GM12864 (cell line): ENCODE measurements around the gene MYO7B.

Source experiments
- DNase-seq: peaks from one replicate; pipeline ENCODE4 v3.0.0-alpha.2; 2011; ENCODE audit warnings: low read depth
- H3K4me3 ChIP-seq: 2 replicates; pipeline ENCODE4 v1.5.1; 2011; ENCODE audit warnings: mild to moderate bottlenecking, low read depth, low read length, control low read depth
- TF ChIP-seq, protein P1 (sequence below): IDR thresholded peaks from 2 replicates; pipeline ENCODE4 v1.5.1; 2011; ENCODE audit warnings: low read depth, mild to moderate bottlenecking, moderate library complexity, low read length, control low read depth, inconsistent platforms; ENCODE audit errors: missing control alignments

Gene MYO7B

DNA sequence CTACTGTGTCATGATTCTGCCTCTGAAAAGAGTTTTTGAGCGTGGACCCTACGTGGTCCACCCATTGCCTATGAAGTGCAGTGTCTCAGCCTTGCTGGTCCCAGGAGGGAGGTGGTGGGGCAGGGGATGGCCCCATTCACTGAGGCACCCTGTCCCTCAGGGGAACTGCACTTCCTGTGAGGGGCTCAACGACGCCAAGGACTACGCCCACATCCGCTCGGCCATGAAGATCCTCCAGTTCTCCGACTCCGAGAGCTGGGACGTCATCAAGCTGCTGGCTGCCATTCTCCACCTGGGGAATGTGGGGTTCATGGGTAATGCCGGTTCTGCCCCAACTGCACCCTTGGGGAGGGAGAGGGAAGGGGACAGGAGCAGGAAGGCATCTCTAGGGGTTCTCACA lies 42.5 kb downstream of the MYO7B start:
- no peak for DNase-seq
- no peak overlapping the region for H3K4me3 ChIP-seq
- TF ChIP-seq, protein P1, sequence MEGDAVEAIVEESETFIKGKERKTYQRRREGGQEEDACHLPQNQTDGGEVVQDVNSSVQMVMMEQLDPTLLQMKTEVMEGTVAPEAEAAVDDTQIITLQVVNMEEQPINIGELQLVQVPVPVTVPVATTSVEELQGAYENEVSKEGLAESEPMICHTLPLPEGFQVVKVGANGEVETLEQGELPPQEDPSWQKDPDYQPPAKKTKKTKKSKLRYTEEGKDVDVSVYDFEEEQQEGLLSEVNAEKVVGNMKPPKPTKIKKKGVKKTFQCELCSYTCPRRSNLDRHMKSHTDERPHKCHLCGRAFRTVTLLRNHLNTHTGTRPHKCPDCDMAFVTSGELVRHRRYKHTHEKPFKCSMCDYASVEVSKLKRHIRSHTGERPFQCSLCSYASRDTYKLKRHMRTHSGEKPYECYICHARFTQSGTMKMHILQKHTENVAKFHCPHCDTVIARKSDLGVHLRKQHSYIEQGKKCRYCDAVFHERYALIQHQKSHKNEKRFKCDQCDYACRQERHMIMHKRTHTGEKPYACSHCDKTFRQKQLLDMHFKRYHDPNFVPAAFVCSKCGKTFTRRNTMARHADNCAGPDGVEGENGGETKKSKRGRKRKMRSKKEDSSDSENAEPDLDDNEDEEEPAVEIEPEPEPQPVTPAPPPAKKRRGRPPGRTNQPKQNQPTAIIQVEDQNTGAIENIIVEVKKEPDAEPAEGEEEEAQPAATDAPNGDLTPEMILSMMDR, result no peak

DNA sequence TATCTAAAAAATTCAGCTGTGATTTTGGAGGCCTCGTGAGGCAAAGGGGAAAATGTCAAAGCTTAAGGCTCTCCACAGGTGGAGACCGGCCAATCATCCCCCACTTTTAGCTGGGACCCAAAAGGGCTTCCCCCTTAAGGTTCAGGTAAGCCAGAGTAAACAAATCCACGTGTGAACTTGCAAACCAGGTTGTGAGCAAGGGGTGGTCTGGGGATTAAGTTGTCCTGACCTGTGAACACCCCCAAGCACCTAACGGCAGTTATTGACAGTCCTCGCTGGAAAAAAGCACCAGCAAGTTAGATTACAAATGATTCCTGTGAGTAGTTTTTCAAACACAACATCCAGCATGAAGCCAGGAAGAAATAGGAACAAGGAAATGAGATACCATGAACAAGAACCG lies 42.9 kb downstream of the MYO7B start:
- no peak for DNase-seq

DNA sequence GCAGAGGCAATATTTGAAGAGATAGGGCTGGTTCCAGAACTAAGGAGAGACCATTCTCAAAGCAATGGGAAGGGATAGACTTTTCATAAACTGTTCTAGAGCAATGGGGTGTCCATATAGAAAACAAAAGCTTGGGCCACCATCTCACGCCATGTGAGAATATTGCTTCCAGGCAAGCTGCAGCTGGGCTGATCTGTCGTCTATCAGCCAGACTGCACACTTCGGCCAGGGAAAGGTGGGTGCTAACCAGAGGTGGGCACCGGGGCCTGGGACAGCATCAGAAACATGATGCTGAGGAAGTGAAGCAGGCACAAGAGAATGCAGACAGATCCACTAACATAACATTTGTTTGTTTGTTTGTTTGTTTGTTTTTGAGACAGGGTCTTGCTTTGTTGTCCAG lies 43.7 kb downstream of the MYO7B start:
- H3K4me3 ChIP-seq, result no peak overlapping the region
- TF ChIP-seq, protein P1, result no peak

More for the DNA sequence above, 42.9 kb downstream of the MYO7B start:
- TF ChIP-seq, protein P1, result no peak
- H3K4me3 ChIP-seq, result no peak overlapping the region

DNA sequence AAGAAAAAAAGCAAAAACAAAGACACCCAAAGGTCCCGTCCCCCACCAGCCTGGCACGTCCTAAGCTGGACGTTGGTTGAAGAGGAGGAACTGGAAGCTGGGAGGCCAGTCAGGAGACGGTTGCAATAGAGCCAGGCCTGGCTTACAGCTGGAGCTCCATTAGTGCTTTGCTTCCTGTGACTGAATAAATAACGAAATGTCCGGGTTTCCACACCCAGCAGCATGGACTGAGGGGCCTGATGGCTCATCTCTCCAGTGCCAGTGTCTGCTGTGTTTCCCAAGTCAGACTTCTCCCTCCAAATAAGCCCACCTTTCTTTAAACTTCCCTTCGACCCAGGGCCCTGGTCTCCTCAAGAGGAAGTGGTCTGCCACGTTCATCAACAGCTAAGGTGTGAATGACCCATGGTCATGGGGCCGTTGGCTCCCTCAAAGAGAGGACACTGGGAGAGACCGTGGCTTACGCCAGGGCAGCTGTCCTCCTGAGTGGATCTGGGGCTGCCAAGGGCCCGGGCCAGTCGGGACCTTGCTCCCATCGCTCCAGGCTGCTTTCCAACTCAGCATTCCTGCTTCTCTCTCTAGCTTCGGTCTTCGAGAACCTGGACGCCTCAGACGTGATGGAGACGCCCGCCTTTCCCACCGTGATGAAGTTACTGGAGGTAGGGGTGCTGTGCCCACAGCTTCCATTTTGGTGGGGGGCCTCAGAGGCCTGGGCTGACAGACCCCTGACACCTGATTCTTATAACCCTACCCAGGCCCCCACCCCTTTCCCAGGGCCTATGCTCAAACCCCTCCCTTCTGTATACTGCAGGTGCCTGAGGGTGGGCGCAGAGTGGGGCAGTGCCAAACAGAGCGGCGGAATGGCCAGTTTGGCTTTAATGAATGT lies 44.9 kb downstream of the MYO7B start:
- no peak overlapping the region for H3K4me3 ChIP-seq
- DNase-seq, result no peak
- TF ChIP-seq, protein P1, result no peak

More for the DNA sequence above, 43.7 kb downstream of the MYO7B start:
- DNase-seq, result no peak

DNA sequence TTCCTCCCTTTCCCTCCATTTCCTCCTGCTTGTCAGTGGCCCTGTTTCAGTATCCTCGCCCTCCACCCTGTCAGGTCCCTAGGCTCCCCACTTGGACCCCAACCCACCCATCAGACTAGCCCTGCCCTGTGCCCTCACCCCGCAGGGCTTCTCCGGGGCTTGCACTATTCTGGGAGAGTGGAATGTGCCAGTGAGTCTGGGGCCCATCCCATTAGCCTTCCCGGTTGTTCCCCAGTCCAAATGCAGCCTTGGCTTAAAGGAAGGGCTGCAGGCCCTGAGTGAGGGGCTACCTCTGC lies 45.5 kb downstream of the MYO7B start:
- no peak for DNase-seq
- H3K4me3 ChIP-seq, result no peak overlapping the region
- TF ChIP-seq, protein P1, result no peak

DNA sequence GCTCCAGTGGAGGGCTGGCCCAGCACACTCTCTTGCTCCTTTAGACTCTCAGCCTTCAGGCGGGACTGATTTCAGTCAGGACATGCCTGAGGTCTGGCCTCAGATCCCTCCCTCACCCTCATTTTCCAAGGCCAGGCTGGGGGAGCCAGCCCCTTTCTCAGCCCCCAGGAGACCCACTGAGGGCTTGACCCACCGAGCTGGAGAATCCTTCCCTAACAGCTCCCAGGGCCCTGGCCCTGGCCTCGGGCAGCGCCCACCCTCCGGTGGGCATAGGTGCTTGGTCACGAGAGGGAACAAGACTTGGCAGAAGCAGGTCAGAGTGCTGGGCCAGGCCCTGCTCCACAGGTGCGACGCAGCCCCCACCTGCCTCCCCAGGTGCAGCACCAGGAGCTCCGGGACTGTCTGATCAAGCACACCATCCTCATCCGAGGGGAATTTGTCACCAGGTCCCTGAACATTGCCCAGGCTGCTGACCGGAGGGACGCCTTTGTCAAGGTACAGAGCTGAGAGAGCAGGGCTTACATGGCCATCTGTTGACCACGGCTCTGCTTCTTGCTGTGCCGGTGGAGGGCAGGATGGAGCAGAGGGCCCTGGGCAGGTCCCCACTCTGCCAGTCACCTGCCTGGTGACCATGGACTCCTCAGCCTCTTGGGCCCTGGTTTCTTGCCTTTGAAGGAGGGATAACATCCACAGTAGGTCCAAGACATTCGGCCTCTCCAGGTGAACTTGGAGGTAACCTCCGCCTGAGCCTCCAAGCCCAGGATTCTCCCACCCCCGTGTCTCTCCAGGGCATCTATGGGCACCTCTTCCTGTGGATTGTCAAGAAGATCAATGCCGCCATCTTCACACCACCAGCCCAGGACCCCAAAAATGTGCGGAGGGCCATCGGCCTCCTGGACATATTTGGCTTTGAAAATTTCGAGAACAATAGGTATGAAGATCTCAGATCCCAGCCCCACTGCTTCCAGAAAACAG lies 46.3 kb downstream of the MYO7B start:
- H3K4me3 ChIP-seq, result no peak overlapping the region
- TF ChIP-seq, protein P1, result no peak
- no peak for DNase-seq
